MM.1S (cell line): ENCODE results near the gene CD300A.
"Not testable (repeated sequence)": the region's sequence is repeated elsewhere in the genome, so short reads cannot be mapped to it uniquely, and the experiment has no call there.

Experiments used
- DNase-seq: peaks from one replicate; pipeline ENCODE4 v3.0.0-alpha.2; 2015
- H2AFZ ChIP-seq: fragments of 300-600 bp; sonication (generic); 2 replicates; pipeline ENCODE4 v1.6.0; 2016; ENCODE audit warnings: antibody characterized with exemption, low read length
- H3F3A ChIP-seq: fragments of 300-600 bp; sonication (generic); 2 replicates; pipeline ENCODE4 v1.6.1; 2016; ENCODE audit warnings: mild to moderate bottlenecking, antibody characterized with exemption, low read length, moderate library complexity, mixed read lengths; ENCODE audit not compliant: insufficient read depth
- H3K27ac ChIP-seq: fragments of 300-600 bp; sonication (generic); 2 replicates; pipeline ENCODE4 v1.5.1; 2016; ENCODE audit warnings: mild to moderate bottlenecking, low read length
- H3K27me3 ChIP-seq: fragments of 300-600 bp; sonication (generic); replicated peaks from 2 replicates; pipeline ENCODE4 v1.6.0; 2016; ENCODE audit warnings: low read length; ENCODE audit not compliant: insufficient read depth
- H3K36me3 ChIP-seq: fragments of 300-600 bp; sonication (generic); replicated peaks from 2 replicates; pipeline ENCODE4 v1.6.1; 2016; ENCODE audit warnings: mild to moderate bottlenecking, low read length, mixed read lengths; ENCODE audit not compliant: insufficient read depth
- H3K4me1 ChIP-seq: fragments of 300-600 bp; sonication (generic); 2 replicates; pipeline ENCODE4 v1.6.1; 2016; ENCODE audit warnings: low read length, mixed read lengths
- H3K4me2 ChIP-seq: fragments of 300-600 bp; sonication (generic); 2 replicates; pipeline ENCODE4 v1.6.0; 2016; ENCODE audit warnings: low read depth, low read length
- H3K4me3 ChIP-seq: fragments of 300-600 bp; sonication (generic); 2 replicates; pipeline ENCODE4 v1.5.1; 2016; ENCODE audit warnings: low read length, mixed read lengths
- H3K79me2 ChIP-seq: fragments of 300-600 bp; sonication (generic); 2 replicates; pipeline ENCODE4 v1.6.1; 2016; ENCODE audit warnings: mixed run types, low read length, mixed read lengths
- H3K9ac ChIP-seq: fragments of 300-600 bp; sonication (generic); 2 replicates; pipeline ENCODE4 v1.6.1; 2016; ENCODE audit warnings: low read length, mixed read lengths
- H3K9me2 ChIP-seq: fragments of 300-600 bp; sonication (generic); replicated peaks from 2 replicates; pipeline ENCODE4 v1.6.1; 2016; ENCODE audit warnings: mild to moderate bottlenecking, low read length, mixed read lengths; ENCODE audit not compliant: insufficient read depth
- H3K9me3 ChIP-seq: fragments of 300-600 bp; sonication (generic); replicated peaks from 2 replicates; pipeline ENCODE4 v1.6.1; 2016; ENCODE audit warnings: mild to moderate bottlenecking, low read length, mixed read lengths; ENCODE audit not compliant: insufficient read depth
- H4K20me1 ChIP-seq: fragments of 300-600 bp; sonication (generic); 2 replicates; pipeline ENCODE4 v1.6.1; 2016; ENCODE audit warnings: mild to moderate bottlenecking, low read length, moderate library complexity, mixed read lengths; ENCODE audit not compliant: insufficient read depth
- CTCF ChIP-seq: fragments of 300-600 bp; sonication (generic); IDR thresholded peaks from 2 replicates; pipeline ENCODE4 v1.5.1; 2016; ENCODE audit warnings: antibody characterized with exemption, low read length, mixed read lengths
- EZH2 ChIP-seq: fragments of 300-600 bp; sonication (generic); optimal IDR thresholded peaks from 2 replicates; pipeline ENCODE3; 2017; ENCODE audit warnings: low read depth, mild to moderate bottlenecking, antibody characterized with exemption, low read length, mixed read lengths
- EZH2phosphoT487 ChIP-seq: fragments of 300-600 bp; sonication (generic); IDR thresholded peaks from 2 replicates; pipeline ENCODE4 v1.6.1; 2018; ENCODE audit warnings: antibody characterized with exemption, low read length

The CD300A gene

GRCh38 chr17:74484066-74484465, 17.6 kb downstream of the CD300A start:
- H3K27me3 ChIP-seq: peaks cover 6% of the 10 kb centered on the region; the same call in 1 of the 2 replicates
- no peak overlapping the region for H3K9ac ChIP-seq
- H3K4me3 ChIP-seq: no peak overlapping the region
- H3K36me3 ChIP-seq: no peaks in the 10 kb centered on the region
- no peaks in the 10 kb centered on the region for H3K9me3 ChIP-seq
- H3F3A ChIP-seq: no peaks in the 10 kb centered on the region
- no peaks in the 10 kb centered on the region for H3K9me2 ChIP-seq
- 0 out of 2 replicates have a peak, but pooled peaks cover under 1% of the 10 kb centered on the region for H3K4me1 ChIP-seq
- no peak overlapping the region for H3K4me2 ChIP-seq
- no peaks in the 10 kb centered on the region for H3K79me2 ChIP-seq
- DNase-seq: no peak
- TF ChIP-seq CTCF: no peak
- TF ChIP-seq EZH2: no peak
- TF ChIP-seq EZH2phosphoT487: no peak
- H4K20me1 ChIP-seq: no peaks in the 10 kb centered on the region
- H2AFZ ChIP-seq: no peak overlapping the region
- no peak overlapping the region for H3K27ac ChIP-seq

GRCh38 chr17:74485022-74485743, 18.7 kb downstream of the CD300A start:
- no peaks in the 10 kb centered on the region for H3K79me2 ChIP-seq
- H3K4me1 ChIP-seq: no peaks in the 10 kb centered on the region
- TF ChIP-seq CTCF: no peak
- DNase-seq: no peak
- no peaks in the 10 kb centered on the region for H3K9me2 ChIP-seq
- H3K4me3 ChIP-seq: no peak overlapping the region
- no peak overlapping the region for H3K9ac ChIP-seq
- H3K27ac ChIP-seq: no peak overlapping the region
- no peaks in the 10 kb centered on the region for H4K20me1 ChIP-seq
- no peaks in the 10 kb centered on the region for H3K36me3 ChIP-seq
- H3K4me2 ChIP-seq: no peak overlapping the region
- H3K9me3 ChIP-seq: no peaks in the 10 kb centered on the region
- no peaks in the 10 kb centered on the region for H3F3A ChIP-seq
- H2AFZ ChIP-seq: no peak overlapping the region
- peaks cover 6% of the 10 kb centered on the region; the same call in 1 of the 2 replicates for H3K27me3 ChIP-seq

DNA sequence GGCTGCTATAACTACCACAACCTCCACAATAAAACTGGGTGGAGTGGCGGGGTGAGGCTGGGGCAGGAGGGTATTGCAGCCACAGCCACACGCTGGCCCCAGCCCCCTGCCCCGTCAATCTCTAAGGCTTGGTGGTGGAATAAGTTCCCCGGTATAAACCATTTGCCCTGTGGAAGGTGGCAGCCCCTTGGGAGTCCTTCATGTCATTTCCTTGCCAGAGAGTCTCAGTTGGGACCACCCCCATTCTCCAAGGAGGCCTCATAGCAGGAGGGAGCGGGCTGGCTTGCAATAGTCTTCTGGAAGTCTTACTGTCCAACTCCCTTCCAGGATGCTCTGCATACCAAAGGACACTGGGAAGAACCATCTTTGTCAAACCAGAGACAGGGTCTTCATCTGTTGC, 19.4 kb downstream of the CD300A start:
- Histone ChIP-seq H3K27ac (no peak overlapping the region), H3K27me3 (peaks cover 11% of the 10 kb centered on the region; the same call in 1 of the 2 replicates), H3K79me2 (no peaks in the 10 kb centered on the region), H3K9me2 (no peaks in the 10 kb centered on the region), H3F3A (no peaks in the 10 kb centered on the region), H3K9me3 (no peaks in the 10 kb centered on the region), H4K20me1 (no peaks in the 10 kb centered on the region), H3K9ac (no peak overlapping the region), H2AFZ (no peak overlapping the region), H3K4me3 (no peak overlapping the region), H3K4me2 (no peak overlapping the region), H3K4me1 (no peaks in the 10 kb centered on the region), H3K36me3 (no peaks in the 10 kb centered on the region)
- TF ChIP-seq CTCF: no peak
- TF ChIP-seq EZH2: no peak
- no peak for TF ChIP-seq EZH2phosphoT487
- DNase-seq: no peak

DNA sequence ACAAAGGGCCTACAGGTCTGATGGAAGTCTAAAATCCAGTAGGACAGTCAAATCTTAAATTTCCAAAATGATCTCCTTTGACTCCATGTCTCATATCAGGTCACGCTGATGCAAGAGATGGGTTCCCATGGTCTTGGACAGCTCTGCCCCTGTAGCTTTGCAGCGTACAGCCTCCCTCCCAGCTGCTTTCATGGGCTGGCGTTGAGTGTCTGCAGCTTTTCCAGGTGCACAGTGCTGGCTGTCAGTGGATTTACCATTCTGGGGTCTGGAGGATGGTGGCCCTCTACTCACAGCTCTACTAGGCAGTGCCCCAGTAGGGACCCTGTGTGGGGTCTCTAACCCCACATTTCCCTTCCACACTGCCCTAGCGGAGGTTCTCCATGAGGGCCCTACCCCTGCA, 21.8 kb downstream of the CD300A start:
- not testable (repeated sequence) for H3K4me3 ChIP-seq, DNase-seq, H4K20me1 ChIP-seq, H3K27ac ChIP-seq, H3F3A ChIP-seq, H3K9ac ChIP-seq, H3K79me2 ChIP-seq, H3K4me1 ChIP-seq, H3K36me3 ChIP-seq, H2AFZ ChIP-seq, H3K9me3 ChIP-seq, H3K9me2 ChIP-seq, H3K4me2 ChIP-seq
- H3K27me3 ChIP-seq: peaks cover 14% of the 10 kb centered on the region; the same call in 1 of the 2 replicates
